ENCODE measurements around the gene NEK8. TPM values are rescaled to one million over a fixed set of nuclear protein-coding genes. Genes with fewer than 3 reads are reported as not detected.

The NEK8 gene
- total and polyA plus RNA-seq, 9 of the 15 experiments (the other 6 are each of a cell fraction or from before 2014, with no cell fraction given): 0.98 to 16.6 (median 4.6) TPM

- BruUV-seq (replicated peaks): no TSS peak
- Histone ChIP-seq H3K9me1 (ENCODE audit: control insufficient read depth, insufficient read depth, low read length) (no peaks in the 10 kb centered on the region), H3K9me3 (replicated peaks; ENCODE audit: control insufficient read depth, insufficient read depth, low read depth, low read length) (no peaks in the 10 kb centered on the region), H3K27ac (ENCODE audit: extremely low read depth, low read depth, low read length) (no peak overlapping the region), H2AFZ (ENCODE audit: low read depth, low read length) (no peak overlapping the region), H3K79me2 (ENCODE audit: control insufficient read depth, insufficient read depth, low read length) (no peaks in the 10 kb centered on the region), H3K9ac (ENCODE audit: insufficient read depth in 1 of 2, low read depth in 2 of 2, low read length in 2 of 2) (no peak overlapping the region), H4K20me1 (replicated peaks; ENCODE audit: control insufficient read depth, insufficient read depth, low read length) (no peaks in the 10 kb centered on the region), H3K27me3 (ENCODE audit: control insufficient read depth in 2 of 2, insufficient read depth in 2 of 2, low read length in 2 of 2) (no peaks in the 10 kb centered on the region), H3K4me1 (replicated peaks in 1 of 2; ENCODE audit: control insufficient read depth in 2 of 2, insufficient read depth in 2 of 2, low read length in 2 of 2) (no peaks in the 10 kb centered on the region), H3K4me2 (ENCODE audit: insufficient read depth, low read length) (no peak overlapping the region), H3K4me3 (no peak overlapping the region), H3K36me3 (ENCODE audit: control insufficient read depth, insufficient read depth, low read length) (peaks cover 91% of the 10 kb centered on the region)
- in situ Hi-C loops (cut with MboI) (no loop called here), intact Hi-C loops (cut with micrococcal nuclease) (no loop called here)
- FAIRE-seq: no peak
- POLR2A ChIA-PET: interaction anchor here (0.5 to 2.8 kb wide), 9 partner anchors 10 to 759 kb away, joined by 3 to 14 read pairs (median 4); partner anchors contain the start of gene PROCA1
- 95% methylated on average over 4 of the region's 4 CpGs for WGBS (ENCODE audit: insufficient coverage, low coverage, missing lambda C conversion rate)
- TF ChIP-seq ZNF143 (CRISPR knock-in tag; IDR thresholded peaks at IDR 0.05): no peak
- TF ChIP-seq TRIM28 (IDR thresholded peaks at IDR 0.05): no peak
- no peak for TF ChIP-seq CHD1 (IDR thresholded peaks at IDR 0.05; ENCODE audit: low read length)
- no peak for TF ChIP-seq CBX1 (IDR thresholded peaks at IDR 0.05; ENCODE audit: low read depth)
- TF ChIP-seq PHF20 (IDR thresholded peaks at IDR 0.05; ENCODE audit: partially characterized antibody): no peak
- TF ChIP-seq RREB1 (CRISPR knock-in tag; IDR thresholded peaks at IDR 0.05): no peak
- TF ChIP-seq ETV6 (IDR thresholded peaks at IDR 0.05; ENCODE audit: borderline replicate concordance in 1 of 2, low read depth in 2 of 2, low read length in 1 of 2): no peak
- no peak for TF ChIP-seq ETV6 (CRISPR knock-in tag; IDR thresholded peaks at IDR 0.05; ENCODE audit: borderline replicate concordance)
- TF ChIP-seq ZNF324 (CRISPR knock-in tag; IDR thresholded peaks at IDR 0.05): no peak
- no peak for TF ChIP-seq E2F3 (CRISPR knock-in tag; IDR thresholded peaks at IDR 0.05)
- no peak for TF ChIP-seq ATF6 (CRISPR knock-in tag; IDR thresholded peaks at IDR 0.05)
- no peak for TF ChIP-seq ATF7 (IDR thresholded peaks at IDR 0.05)
- no peak for TF ChIP-seq SMAD4 (CRISPR knock-in tag; conservative IDR thresholded peaks at IDR 0.05)
- TF ChIP-seq NR2C2 (CRISPR knock-in tag; IDR thresholded peaks at IDR 0.05): no peak
- TF ChIP-seq NR2C2 (tag; IDR thresholded peaks at IDR 0.05): no peak
- no peak for TF ChIP-seq ZNF174 (CRISPR knock-in tag; IDR thresholded peaks at IDR 0.05)
- no peak for TF ChIP-seq ETV1 (tag; conservative IDR thresholded peaks at IDR 0.05; ENCODE audit: low read depth)
- CTCF ChIA-PET (ENCODE audit: low intra/inter-chr PET ratio): interaction anchor here (0.5 kb wide), 1 partner anchor 35 kb away, joined by 3 read pairs; no protein-coding TSS in a partner anchor
- DNase-seq (ENCODE audit: extremely low read depth in 1 of 4, low spot score in 3 of 4): no peak
- ATAC-seq: no peak
These were observed 40.1 kb upstream of the NEK8 start for GRCh38 chr17:28688481-28688880.

All from K562 (cell line).